ENCODE data around the gene SPSB1.

GRCh38 chr1:9368356-9368755 is 75.7 kb downstream of the SPSB1 start:
- no peak for TF ChIP-seq CTCF (conservative IDR thresholded peaks at IDR 0.05)
- TF ChIP-seq EZH2 (IDR thresholded peaks at IDR 0.05; ENCODE audit: low read depth), result no peak
